Left cardiac atrium (tissue), 4 donors: ENCODE measurements around the gene TELO2. TPM values are rescaled to one million over a fixed set of nuclear protein-coding genes. Genes with fewer than 3 reads are reported as not detected.

ENCODE experiments used
- ATAC-seq, 2 donors: fragments of 200-7000 bp; cut with Tn5 transposase; one replicate each; pipeline ENCODE4 v1.9.1; 2020; ENCODE audit warnings: mild to moderate bottlenecking in 2 of 2, moderate library complexity in 2 of 2
- DNase-seq: peaks from one replicate; pipeline ENCODE4 v3.0.0-alpha.2; 2020
- intact Hi-C, 2 donors: fragments of 100-400 bp; cut with DNase I; formaldehyde crosslinking; loops; one replicate each; pipeline versions ENCODE4 v1.14.1 to v1.15.1; 2022 to 2023
- total RNA-seq, 2 donors: library from RNA; stranded (reverse); fragmentation: NEBNext Ultra II Directional; extraction: Animal tissue kit (Norgen Biotek cat#: 25700); gene quantifications; one replicate each; pipeline ENCODE4 v1.2.1, GENCODE V29; 2021
- donor health status: DM: no; HTN: yes; CAD: no.
- donor health status: DM: no; HTN: yes; CAD: no; lungs with severe emphysema.
- donor health status: DM: yes; HTN: yes; CAD: no.
- donor health status: Dilated cardiomyopathy.

The TELO2 gene
- total RNA-seq, 2 donors from 2014 or later = 17.9 to 22.2 TPM

DNA sequence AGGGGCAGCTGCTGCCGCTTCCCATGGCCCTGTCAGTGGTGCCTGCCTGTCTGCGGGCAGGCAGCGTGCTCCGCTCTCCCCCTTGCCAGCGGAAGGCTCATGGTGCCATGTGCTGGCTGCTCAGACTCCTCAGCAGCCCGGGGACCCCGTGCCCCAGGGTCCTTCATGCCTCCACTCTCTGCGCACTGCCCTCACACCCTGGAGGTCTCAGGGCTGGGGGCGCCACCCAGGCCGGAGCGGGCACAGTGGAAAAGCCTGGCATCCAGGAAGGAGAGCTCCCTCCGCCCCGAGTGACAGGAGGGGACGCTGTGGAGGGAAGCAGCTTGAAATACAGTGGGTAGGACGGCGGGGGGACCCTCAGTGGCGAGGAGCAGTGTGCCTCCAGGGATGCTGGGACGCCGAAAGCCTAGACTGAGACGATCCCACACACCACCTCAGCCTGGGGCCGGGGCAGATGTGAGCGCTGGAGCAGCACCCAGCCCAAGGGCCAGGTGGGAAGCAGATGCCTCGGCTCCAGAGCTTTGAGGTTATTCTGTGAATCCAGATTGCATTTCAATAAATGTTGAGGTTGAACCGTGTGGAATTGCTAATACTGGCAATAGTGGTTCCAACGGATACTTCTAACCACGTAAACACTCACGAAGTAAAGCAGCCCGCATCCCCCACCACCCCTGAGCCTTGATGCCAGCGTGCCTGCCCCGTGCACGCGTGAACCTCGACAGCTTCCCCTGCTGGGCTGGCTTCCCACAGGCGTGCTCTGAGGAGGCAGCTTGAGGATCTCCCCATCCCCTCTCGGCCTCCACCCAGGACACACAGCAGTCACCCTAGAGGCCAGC is 46.8 kb downstream of the TELO2 start:
- DNase-seq (no peak), ATAC-seq (no peak)
- intact Hi-C loops = no loop called here

DNA sequence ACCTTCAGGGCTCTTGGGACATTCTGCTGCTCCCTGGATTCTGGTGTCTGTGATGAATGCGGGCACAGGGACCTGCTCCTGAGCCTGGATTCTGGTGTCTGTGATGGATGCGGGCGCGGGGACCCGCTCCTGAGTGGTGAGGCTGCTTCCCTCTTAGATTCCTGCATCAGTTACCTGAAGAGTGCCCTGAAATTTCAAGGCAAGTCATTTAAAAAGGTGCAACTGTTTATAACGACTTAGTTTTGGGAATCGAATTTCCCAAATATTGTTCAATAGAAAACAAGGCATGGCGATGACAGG is 47.3 kb downstream of the TELO2 start:
- no peak for ATAC-seq
- intact Hi-C loops = no loop called here
- no peak for DNase-seq

DNA sequence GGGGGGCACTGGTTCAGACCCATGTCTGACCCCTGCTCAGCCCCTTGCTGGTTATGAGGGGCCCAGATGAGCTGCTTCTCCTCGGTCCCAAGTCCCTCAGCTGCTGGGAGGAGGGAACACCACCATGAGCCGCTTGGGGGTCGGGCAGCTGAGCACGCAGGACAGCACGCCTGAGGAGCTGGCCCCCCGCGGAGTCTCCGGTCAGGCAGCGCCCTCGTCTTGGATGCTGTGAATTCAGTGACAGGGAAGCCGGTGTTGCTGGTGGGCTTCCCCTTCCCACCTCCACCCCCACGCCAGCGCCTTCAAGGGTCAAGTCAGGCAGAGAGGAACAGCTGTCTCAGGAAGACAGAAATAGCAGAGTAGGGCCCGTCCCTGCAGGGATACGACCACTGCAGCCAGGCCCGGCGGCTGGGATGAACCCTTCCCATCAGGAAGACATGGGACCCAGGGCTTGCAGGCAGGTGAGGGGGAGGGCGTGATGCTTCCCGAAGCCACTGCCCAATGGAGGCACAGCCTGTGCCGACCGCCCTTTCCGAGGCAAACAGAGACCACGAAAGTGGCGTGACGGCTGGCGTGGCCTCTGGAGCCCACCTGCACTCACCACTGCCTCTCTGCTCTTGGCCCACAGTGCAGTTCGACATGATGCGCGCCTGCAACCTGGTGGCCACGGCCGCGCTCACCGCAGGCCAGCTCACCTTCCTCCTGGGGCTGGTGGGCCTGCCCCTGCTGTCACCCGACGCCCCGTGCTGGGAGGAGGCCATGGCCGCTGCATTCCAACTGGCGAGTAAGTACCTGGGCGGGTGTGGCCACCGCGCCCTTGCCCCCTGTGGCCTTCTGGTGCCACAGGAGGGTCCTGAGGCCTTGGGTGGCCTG is 48.4 kb downstream of the TELO2 start:
- no peak for DNase-seq
- intact Hi-C loops = no loop called here
- ATAC-seq = no peak

DNA sequence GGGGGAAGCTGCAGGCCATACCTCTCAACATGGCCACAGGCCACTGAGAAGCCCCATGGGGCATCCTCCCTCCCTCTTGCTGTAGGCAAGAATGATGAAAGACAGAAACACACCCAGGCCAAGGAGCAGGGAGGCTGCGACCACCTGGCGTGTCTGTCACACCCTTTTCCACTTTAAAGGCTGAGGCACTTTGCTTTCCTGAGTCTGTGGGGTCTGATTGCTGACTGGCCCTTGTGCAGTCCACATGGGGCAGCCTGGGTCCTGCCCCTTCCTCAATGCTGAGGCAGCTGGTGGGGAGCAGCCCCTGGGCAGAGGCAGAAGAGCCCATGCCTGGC is 49.0 kb downstream of the TELO2 start:
- ATAC-seq (no peak), DNase-seq (no peak)
- intact Hi-C loops = no loop called here

DNA sequence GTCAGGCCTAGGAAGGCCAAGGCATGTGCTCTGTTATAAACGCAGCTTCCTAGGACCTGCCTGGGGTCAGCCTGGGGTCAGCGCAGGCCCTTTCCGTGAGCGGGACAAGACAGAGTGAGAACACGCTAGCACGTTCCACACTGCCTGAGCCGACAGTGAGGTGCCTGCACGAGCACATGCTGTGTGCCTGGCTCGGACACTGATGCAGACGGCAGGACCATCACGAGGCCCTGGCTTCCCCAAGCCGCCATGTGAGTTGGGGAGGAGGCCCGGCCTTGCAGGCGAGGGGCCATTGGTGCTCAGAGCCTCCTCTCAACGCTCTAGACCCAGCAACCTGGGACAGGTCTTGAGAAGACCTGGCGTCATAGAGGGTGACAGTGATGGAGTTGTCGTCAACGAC is 49.4 kb downstream of the TELO2 start:
- intact Hi-C loops = no loop called here

DNA sequence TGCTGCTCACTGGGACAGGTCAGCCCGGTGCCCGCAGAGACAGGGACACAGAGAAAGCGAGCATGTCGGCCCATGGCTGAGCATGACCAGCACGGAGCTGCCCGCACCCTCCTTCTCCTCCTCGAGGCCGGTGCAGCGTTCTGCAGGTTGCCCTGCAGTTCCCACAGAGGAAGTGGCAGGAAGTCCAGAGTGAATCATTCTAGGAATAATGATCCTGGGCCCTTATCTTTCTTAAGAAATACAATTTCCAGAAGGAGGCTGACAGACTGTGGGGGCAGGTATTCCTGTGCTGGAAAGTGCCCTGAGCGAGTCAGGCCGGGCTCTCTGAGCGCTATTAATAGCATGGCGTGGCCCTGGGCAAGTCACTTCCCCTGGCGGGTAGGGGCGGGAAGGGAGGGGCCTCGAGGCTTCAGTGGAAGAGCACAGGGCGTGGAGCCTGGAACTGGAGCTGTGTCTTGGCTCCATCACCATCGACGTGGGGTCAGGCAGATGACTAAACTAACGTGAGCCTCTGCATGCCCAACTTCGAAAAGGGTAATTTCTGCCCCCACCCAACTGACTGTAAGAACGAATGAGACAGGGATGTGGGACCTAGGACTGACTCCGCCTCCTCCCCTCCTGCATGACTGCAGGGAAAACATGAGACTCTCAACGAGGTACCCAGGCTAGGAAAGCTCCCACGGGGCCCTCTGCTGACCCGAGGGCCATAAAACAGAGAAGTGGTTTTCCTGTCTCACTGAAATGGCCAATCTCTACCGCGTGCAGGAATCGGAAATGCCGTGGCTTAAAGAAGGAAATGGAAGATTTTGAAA is 50.1 kb downstream of the TELO2 start:
- ATAC-seq (peak; percentile 20 to 70), DNase-seq (peak; percentile 89)
- intact Hi-C loops = no loop called here

More for the DNA sequence above, 49.4 kb downstream of the TELO2 start:
- ATAC-seq (no peak), DNase-seq (no peak)

DNA sequence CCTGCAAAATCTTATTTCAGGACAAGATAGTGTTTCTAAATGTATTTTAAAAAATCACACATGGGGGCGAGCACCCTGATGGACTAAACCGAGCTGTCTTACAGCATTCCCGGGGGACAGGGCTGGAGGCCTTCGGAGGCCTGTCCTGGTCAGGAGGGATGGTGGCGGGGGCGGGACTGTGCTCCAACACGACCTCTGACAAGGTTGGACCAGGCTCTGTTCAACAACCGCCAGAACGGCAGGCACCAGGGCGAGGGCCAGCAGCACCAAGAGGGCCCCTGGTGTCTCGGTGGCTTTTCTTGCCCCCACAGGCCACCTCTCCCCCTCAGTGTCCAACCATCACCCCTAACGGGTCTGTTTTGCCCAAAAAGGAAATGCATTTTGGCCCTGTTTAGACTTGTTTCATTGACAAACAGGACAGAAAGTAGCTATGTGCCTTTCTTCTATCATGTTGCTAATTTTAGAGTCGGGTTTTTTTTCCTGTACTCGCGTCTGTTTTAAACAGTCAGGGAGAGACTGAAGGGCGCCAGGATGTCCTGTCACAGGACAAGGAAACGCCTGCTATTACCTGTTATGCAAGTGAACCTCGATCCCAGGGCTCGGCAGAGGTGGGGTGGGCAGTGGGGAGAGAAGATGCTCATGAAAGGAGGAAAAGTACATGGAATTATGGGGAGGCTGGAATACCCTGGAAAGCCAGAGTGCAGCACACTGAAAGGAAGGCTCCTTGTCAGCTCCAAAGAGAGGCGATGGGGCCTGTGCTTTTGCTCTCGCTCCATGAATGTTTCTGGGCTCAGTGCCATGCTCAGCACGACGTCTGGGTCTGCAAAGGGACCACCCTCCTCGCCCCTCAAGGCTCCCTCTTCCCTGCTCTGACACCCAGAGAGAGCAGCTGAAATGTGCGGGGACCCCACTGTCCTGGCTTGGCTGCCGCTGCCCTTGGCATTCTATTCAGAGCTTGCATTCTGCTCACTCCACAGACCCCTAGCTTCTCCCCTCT is 52.2 kb downstream of the TELO2 start:
- intact Hi-C loops = no loop called here
- peak; percentile 68 to 83 for ATAC-seq
- DNase-seq = peak; percentile 80

DNA sequence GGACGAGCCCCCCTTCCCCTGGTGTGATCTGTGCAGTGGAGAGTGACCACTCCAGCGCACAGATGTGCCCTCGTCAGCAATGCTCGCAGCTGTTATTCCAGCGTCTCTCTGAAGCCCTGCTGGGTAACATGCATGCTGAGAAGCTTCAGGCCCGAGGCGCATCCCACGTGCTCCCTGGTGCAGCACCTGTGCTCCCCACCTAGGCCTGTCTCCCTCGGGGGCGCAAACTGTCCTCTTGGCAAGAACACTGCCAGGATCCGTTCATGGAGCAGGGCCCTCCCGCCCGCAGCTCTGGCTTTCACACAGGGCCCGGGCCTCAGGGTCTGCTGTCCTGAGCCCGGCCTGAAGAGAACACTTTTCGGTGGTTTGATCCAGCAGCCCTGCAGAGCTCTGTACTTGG is 53.3 kb downstream of the TELO2 start:
- intact Hi-C loops = no loop called here
- no peak for DNase-seq
- ATAC-seq = no peak

DNA sequence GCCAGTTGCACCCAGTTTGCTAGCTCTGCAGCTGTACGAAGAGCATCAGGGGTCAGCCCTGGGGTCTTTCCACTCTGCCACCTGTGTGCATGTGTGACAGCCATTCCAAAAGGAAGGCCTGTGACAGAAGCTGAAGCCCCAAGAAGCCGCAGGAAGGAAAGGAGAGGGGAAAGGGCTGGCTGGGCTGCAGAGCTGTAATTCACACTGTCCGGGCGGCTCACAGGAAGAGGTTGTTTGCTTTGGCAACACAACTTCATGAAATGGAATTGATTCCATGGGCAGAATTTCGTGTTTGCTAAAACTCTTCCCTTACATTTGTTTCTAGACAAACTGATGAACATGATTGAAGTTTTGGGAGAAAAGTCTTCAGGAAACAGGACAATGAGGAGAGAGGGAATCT is 55.1 kb downstream of the TELO2 start:
- DNase-seq (no peak), ATAC-seq (peak; percentile 11 to 19)
- intact Hi-C loops = no loop called here

DNA sequence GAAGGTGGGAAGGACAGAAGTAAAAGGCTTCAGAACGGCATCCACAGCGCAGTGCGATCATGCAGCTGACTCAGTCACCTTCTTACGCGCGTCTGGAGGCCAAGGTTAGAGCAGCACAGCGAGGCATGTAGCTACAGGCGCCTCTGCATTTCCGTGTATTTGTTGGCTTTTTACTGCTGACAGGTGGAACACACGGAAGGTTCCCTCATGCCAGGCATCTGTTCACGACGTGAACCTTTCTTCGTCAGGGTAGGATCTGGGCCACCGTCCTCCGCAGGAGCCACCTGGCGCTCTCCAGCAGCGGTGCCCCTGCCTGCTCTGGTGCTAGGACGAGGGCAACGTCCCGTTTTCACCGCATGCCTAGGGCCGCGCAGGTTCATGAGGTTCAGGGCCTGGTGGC is 55.6 kb downstream of the TELO2 start:
- no peak for DNase-seq
- intact Hi-C loops = no loop called here
- ATAC-seq = no peak

DNA sequence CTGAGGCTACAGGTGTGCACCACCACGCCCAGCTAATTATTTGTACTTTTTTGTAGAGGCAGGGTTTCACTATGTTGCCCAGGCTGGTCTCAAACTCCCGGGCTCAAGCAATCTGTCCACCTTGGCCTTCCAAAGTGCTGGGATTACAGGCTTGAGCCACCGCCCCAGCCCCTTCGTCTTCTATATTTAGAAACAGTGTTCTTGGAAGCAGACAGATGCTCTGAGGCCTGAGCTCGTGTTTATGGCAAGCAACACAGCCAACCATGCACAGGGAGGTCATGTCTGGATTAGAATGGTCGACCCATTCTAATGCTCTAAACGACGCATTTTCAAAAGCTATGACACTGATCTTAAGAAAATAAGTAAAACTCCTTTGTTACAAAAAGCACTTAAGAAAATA is 56.9 kb downstream of the TELO2 start:
- DNase-seq (no peak), ATAC-seq (peak; percentile 22 to 25)
- intact Hi-C loops = no loop called here

DNA sequence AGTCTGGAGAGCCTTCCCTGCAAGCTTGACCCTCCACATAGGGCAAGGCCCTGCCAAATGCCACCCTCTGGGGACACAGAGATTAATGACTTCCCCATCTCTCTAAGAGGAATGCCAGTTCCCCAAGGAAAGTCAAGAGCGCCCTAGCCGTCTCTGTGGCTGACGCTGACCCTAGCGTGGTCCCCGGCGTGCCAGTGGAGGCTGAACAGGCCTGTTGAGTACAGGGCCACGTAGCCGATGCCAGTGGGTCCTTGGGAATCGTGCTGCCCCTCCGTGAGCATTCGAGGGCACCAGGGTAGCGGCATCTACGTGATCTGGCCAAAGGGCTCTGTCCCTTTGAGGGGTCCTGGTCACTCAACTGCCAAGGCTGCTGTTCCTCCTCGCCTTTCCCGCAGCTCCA is 57.5 kb downstream of the TELO2 start:
- intact Hi-C loops = no loop called here
- DNase-seq (no peak), ATAC-seq (no peak)

DNA sequence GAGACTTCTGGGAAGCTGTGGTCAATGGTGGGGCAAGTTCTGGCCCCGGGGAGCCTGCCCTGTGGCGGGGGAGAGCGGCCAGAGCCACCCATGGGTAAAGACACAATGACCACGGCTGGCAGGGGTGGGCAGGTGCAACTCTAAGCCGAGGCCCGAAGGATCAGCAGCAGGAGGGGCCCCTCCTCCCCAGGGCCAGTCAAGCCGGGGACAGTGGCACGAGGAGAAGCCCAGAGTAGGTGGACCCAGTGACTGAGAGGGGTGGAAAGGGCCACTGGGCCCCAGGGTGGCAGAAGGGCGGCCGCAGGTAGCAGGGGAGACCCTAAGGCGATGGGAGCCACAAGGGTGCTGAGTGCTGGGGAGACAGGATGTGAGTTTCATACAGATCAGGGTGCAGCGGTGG is 58.0 kb downstream of the TELO2 start:
- ATAC-seq = no peak
- intact Hi-C loops = no loop called here
- no peak for DNase-seq

DNA sequence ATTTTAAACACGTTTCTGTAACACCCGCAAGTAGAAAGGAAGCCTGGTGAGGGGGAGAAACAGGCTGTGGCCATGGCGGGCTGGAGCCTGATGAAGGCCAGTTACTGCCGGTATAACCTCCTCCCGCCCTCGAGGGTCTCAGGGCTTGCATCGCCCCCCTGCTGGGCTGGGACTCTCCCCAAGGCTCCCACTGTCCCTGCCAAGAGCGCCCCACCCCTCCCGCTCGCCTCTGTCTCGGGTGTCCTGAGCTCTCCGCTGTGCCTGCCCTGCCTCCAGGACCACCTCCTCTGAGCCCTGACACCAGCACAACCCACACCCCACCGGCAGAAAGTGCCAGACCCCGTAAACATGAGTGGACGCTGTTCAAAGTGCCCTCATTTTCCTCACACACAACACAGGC is 59.0 kb downstream of the TELO2 start:
- intact Hi-C loops = no loop called here
- ATAC-seq (no peak), DNase-seq (no peak)

DNA sequence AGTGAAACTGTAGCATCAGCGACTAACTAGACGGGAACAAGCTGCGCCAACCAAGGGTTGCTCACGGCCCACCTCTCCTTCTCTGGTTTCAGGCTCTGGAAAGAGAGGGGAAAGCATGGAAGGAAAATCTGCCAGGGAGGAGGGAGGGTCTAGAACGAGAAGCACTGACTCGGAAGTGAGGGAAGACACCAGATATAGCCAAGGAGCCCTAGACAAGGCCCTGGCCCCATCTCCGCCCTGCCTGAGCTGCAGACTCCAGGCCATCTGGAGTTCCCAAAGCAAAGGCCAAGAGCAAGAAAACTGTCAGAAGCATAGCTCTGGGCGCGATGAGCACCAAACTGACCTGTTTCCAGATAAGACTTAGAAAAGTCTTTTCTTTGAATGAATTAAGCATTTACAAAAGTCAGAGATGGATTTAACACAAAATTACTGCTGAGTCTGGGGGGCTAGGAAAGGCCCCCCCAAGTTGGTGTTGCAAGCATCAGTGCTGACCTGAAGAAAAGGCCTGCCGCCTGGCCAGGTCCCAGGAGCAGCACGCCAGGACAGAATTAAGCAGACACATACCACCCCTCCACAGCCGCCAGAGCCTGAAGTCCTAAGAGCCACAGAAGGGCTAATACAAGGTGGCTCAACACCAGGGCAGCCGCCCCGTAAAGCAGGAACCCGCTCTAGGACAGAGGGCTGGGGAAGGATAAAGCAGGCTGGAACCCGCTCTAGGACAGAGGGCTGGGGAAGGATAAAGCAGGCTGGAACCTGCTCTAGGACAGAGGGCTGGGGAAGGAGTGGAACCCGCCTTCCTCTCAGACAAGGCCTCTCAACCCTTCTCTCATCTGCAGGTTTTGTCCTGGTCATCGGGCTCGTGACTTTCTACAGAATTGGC is 61.0 kb downstream of the TELO2 start:
- intact Hi-C loops = no loop called here
- ATAC-seq (peak in 1 of 2 donors; percentile 10), DNase-seq (no peak)

DNA sequence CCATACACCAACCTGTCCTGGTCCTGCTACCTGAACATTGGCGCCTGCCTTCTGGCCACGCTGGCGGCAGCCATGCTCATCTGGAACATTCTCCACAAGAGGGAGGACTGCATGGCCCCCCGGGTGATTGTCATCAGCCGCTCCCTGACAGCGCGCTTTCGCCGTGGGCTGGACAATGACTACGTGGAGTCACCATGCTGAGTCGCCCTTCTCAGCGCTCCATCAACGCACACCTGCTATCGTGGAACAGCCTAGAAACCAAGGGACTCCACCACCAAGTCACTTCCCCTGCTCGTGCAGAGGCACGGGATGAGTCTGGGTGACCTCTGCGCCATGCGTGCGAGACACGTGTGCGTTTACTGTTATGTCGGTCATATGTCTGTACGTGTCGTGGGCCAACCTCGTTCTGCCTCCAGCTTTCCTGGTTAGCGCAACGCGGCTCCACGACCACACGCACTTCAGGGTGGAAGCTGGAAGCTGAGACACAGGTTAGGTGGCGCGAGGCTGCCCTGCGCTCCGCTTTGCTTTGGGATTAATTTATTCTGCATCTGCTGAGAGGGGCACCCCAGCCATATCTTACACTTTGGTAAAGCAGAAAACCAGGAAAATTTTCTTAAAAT is 61.8 kb downstream of the TELO2 start:
- intact Hi-C loops = no loop called here
- ATAC-seq (no peak), DNase-seq (no peak)

DNA sequence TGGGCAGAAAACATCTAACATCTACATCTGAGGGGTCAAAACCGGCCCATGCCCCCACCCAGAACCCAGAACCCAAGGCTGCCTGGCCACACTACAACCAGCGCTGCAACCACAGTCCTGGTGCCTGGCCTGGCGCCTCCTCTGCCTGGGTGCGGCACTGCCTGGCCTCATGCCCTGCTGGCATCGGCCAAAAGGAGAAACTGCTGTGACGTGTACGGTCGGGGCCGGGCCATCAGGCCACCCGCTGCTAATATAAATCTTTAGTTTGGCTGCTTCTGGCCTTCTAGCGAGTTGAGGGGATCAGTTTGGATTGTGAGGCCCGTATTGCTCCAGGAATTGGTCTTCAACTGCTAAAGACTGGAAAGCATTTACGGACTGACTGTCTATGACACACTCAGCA is 63.1 kb downstream of the TELO2 start:
- DNase-seq (no peak), ATAC-seq (no peak)
- intact Hi-C loops = no loop called here
